ENCODE data around the gene KCTD16.

KCTD16 gene

DNA sequence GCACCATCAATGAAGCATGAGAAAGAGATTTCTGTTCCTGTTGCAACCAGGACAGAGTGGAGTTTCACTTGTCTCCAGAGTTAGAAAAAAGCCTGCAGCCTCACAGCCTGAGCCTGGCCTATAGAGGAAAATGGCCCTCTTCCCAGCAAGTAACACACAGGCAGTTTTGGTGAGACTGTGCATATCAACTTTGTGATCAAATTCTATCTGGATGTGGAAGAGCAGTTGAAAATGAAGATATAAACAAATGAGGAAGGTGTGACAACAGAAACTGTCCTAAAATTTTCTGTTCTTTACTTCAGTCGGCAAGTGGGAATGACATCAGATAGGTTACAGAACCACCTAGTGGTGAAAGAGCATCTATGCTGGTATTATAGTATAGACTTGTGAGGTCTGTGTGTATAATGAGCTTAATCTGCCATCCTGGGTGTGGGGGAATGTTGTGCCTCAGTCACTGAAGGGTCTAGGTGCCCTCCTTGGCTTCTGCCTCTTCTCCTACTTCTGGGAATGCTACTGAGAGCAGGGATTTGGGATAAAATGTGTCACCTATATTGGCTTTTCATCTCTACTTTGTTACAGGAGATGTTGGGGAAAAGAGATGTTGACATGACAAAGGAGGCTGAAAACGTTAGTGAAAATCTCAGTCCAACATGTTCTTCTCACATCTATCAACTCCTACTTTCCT is 28.4 kb upstream of the KCTD16 start:
- TF ChIP-seq, protein P1, sequence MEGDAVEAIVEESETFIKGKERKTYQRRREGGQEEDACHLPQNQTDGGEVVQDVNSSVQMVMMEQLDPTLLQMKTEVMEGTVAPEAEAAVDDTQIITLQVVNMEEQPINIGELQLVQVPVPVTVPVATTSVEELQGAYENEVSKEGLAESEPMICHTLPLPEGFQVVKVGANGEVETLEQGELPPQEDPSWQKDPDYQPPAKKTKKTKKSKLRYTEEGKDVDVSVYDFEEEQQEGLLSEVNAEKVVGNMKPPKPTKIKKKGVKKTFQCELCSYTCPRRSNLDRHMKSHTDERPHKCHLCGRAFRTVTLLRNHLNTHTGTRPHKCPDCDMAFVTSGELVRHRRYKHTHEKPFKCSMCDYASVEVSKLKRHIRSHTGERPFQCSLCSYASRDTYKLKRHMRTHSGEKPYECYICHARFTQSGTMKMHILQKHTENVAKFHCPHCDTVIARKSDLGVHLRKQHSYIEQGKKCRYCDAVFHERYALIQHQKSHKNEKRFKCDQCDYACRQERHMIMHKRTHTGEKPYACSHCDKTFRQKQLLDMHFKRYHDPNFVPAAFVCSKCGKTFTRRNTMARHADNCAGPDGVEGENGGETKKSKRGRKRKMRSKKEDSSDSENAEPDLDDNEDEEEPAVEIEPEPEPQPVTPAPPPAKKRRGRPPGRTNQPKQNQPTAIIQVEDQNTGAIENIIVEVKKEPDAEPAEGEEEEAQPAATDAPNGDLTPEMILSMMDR (IDR thresholded peaks at IDR 0.05; ENCODE audit: extremely low read depth, missing control alignments), result peak; percentile 46
- DNase-seq (ENCODE audit: low spot score), result peak; percentile 56

DNA sequence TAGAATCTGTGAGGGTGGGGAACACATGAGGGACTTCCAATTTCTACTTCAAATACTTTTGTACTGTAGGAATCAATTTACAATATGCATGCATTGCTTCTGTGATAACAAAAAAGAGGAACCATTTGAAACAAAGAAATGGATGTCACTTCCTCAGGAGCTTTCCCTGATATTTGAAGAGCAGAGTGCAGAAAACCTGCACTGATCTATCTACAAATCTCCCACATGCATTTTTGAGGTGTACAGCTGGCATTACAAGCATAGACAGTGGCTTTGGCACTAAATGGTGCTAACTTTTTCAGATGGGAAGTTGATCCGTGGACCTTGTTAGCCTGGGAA is 27.9 kb upstream of the KCTD16 start:
- no peak for DNase-seq (ENCODE audit: low spot score)
- TF ChIP-seq, protein P1 (IDR thresholded peaks at IDR 0.05; ENCODE audit: extremely low read depth, missing control alignments), result no peak

DNA sequence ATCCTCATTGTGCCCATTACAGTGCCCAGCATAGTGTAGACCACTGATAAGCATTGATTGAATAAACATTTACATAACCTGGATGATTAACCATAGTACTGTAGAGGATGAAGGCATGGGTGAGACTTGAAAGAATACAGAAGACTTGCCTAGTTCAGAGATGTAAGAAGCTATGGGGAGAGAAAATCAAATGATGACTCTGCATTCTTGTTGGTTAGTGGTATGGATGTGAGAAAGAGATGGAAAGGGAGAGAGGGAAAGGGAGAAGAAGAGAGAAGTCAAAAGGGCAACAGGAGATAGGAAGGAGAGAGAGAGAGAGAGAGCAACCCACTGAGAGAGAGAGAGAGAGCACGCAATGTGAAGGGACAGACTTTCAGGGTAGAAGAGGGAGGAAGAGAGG is 27.0 kb upstream of the KCTD16 start:
- TF ChIP-seq, protein P1 (IDR thresholded peaks at IDR 0.05; ENCODE audit: extremely low read depth, missing control alignments), result no peak
- DNase-seq (ENCODE audit: low spot score), result no peak

DNA sequence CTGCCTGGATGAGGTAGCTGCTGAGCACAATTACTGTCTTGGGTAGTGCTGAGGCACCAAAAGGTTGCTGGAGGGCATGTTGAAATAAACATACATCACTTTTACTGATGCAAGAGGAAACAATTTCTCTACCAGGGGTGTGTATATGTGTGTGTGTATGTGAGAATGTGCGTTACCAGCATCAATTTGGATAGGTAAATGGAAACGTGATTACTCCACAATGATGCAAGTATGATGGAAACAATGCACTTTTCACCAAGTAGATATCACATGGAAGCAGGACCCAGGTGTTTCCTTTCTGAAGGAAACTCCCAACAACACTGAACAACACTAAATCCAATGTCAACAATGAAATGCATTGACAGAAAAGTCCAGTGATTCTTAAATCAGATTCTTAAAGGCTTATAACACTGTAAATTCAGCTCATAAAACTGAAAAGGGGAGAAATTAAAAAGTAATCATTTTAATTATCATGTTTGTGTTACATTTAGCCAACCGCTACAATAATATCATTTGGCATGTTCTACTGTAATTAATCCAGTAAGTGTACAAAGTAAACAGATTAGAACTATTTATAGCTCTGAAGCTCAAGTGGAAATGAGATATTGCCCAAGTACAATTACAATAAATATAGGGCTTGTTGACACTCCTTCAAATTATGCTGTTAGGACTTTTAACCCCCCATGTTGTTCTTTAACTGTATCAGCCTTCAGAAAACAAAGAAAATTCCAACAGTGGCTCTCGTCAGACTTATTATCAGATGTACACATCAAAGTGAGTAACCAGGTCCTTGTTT is 25.5 kb upstream of the KCTD16 start:
- no peak for DNase-seq (ENCODE audit: low spot score)
- TF ChIP-seq, protein P1 (IDR thresholded peaks at IDR 0.05; ENCODE audit: extremely low read depth, missing control alignments), result no peak

DNA sequence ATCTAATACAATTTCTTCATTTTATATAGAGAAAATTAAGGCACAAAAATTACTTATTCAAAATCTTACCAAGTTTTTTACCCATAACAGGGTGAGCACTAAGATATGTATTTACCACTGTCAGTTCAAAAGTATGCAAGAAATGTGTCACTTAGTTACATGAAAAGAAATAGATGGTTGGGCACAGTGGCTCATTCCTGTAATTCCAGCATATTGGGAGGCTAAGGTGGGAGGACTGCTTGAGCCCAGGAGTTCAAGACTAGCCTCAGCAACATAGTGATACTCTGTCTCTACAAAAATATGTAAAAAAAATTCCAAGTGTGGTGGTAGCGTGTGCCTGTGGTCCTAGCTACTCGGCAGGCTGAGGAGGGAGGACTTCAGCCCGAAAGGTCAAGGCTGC is 19.6 kb upstream of the KCTD16 start:
- TF ChIP-seq, protein P1 (IDR thresholded peaks at IDR 0.05; ENCODE audit: extremely low read depth, missing control alignments), result no peak
- DNase-seq (ENCODE audit: low spot score), result no peak

DNA sequence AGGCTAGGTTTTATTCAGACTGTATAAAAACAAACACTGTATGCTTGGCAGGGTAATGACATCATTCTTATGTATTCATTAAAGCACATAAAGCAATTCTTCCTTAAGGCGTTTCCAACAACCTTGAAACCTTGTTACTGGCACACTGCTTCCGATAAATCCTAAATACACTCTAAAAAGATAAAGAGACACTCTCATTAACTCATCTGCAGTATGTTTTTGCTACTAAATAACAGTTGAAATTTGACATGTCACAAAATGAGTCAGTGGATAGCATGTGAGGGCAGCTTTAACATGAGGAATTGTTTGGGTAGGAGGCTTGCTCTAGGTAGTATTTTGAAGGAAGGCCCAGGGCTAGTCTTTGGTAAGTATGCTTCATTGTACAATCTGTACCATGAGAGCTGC is 13.9 kb upstream of the KCTD16 start:
- TF ChIP-seq, protein P1 (IDR thresholded peaks at IDR 0.05; ENCODE audit: extremely low read depth, missing control alignments), result no peak
- no peak for DNase-seq (ENCODE audit: low spot score)

DNA sequence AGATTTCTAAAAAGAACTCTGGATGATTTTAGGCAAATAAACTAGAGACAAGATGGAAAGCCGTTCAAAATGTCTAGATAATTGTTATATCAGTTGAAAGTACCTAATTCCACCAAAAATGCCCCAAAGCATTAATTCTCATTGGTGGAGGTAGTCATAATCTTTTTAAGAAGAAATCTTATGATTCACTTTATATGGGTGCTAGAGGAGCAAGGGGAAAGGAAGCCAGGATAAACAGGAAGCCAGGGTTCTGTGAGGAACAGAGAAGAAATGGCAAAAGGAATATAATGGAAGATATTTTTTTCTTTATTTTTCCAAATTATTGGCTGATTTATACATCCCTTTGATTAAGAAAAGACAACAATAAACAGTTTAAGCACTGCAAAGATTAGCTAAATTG is 8.0 kb upstream of the KCTD16 start:
- DNase-seq (ENCODE audit: low spot score), result no peak
- TF ChIP-seq, protein P1 (IDR thresholded peaks at IDR 0.05; ENCODE audit: extremely low read depth, missing control alignments), result no peak
